GM19455 (cell line): ENCODE results near the gene CDR2.
"Not testable (repeated sequence)": the region's sequence is repeated elsewhere in the genome, so short reads cannot be mapped to it uniquely, and the experiment has no call there.

Source experiments
- ATAC-seq: cut with Tn5 transposase; IDR thresholded peaks from one replicate; pipeline ENCODE4 v1.9.1; 2021; ENCODE audit not compliant: unreplicated experiment

Gene CDR2

DNA sequence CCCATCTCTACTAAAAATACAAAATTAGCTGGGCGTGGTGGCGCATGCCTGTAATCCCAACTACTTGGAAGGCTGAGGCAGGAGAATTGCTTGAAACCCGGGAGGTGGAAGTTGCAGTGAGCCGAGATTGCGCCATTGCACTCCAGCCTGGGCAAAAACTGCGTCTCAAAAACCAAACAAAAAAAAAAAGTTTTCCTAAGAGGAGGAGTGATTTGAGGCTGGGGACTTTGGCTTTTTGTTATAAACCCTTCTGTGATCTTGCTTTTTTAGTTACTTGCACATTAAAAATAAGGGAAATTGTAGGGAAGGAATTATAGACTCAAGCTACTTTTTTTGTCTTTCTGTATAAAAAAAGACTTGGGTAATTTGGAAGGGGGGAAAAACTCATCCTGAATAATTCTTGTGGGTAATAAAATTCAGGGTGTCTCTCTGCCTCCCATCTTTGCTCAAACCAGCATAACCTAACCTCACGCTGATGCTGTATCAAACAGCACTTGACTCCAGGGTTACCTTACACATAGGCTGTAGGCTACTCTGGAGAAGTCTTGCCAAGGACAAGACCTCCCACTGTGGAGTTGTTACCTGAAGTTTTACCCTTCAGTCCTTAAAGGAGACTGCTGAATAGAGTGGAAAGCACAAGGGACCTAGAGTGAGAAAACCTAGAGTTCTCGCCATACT, 1.7 kb upstream of the CDR2 start:
- ATAC-seq, result no peak

DNA sequence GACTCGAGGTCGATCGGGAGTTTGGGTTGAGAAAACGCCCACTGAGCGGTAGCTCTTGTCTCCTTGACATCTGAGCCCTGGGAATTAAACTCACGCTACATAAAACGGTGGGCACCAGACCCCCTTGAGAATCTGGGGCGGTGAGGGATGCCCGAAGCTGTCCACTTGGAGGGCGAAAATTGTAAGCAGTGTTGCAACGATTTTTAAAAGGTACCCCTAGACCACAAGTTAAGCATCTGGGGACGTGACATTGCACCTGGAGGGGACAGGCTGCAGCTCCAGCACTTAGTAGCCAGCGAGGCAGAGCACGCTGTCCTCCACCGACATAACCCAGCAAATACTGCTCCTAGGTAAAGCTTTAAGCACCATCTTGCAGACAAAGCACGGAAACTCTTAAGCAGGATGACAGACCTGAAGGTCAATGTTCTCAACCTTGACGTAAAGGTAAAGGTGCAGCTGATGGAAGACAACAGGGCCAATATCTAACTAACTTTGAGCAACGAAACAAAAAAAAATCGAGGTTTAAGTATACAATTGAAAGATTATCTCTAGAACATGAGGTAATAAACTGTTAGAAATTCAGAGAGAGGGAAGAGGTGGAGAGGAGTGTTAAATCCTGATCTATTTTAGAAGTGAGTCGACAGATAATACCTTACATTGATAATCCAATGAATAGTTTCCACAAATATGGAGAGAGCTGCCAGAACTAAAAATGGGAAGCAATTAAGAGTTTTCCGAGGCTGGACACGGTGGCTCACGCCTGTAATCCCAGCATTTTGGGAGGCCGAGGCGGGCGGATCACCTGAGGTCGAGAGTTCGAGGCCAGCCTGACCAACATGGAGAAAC, 921 bp upstream of the CDR2 start:
- ATAC-seq, result no peak

DNA sequence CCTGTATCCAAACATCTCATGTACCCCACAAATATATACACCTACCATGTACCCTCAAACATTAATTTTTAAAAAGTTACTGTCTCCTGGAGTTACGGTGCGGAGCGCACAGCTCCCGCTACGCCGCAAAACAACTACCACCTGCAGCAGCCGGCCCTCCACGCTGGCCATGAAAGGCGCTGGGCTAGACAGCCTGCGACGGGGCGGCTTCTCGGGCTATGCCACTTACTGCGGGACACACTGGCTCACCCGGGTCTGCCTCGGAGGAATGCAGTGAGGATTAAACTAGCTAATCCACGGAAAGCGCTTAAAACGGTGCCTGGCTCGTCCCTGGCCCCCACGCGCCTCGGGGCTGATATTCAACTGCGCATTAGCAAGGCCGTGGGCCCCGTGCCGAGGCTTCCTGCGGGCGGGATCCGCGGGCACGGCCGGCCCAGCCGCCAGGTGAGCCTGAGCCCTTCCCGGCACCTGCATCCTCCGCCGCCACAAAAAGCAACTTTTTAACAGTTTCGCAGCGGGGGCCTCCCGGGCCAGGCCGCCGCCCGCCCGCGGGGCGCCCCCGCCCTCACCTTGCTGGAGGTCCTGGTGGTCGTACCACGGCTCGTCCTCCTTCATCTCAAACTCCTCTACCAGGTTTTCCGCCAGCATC, 633 bp downstream of the CDR2 start:
- peak; percentile 29 for ATAC-seq

DNA sequence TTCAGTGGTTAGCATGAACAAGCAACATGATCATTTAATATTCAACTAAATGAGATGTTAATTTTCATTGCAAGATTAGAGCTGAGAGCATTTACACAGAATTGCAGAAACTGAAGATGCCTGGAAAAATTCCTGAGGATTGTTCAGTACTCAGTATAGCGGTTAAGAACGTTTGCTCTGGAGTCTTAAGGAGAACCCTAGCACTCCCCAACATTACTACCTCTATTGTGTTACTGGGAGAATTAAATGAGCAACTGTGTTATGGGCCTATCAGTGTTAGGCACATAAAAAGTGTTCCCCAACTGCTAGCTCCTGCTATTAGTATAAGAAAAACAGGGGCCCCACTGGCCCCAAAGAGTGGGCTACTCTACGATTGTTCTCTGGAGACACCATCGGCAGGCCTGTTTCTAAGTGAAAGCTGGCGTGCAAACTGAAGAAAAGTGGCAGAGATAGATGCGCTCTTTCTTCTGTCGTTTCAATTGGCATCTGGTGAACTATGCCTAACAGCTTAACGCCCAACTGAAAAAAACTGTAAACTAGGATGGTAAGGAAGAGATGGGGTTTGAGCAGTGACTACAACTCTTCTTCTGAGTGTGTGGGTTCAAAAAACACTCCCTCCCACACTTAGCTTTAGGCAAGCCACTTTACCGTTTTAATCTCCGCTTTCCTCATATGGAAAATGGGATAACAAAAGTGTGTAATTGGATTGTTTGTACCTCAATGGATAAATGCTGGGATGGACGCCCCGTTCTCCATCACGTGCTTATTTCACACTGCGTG, 1.3 kb downstream of the CDR2 start:
- no peak for ATAC-seq

DNA sequence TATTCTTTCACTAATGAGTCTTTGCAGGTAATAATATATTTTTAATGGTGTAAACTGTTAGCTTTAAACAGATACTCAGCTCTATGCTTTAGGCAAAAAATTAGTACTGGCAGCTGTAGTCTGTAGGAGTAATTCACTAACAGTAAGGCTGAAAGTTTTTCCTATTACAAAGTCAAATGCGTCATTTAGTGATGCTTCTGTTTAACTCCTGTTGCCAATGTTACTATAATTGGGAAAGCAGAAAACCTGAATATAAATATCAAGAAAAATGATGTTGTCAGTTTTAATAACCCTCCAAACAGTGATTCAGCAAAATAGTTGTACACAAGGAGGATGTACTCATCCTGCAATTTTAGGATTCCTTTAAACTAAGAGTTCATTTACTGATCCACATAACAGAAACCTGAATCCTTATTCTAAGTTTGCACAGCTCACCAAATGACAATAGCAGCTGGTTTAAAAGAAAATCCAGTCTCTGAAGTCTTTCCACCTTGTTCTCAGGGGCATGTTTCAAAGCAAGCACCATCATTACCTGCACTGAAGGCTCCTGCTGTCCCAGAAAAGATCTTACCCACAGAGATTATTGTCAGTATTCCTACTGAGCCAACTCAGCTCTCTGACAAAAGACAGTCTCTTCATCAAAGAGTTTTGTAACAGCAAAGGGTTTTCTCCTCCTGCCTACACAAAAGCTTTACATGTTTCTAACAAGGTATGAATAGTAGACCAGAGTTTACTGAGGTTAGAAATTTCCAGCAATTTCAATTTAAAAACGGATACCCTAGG, 4.2 kb downstream of the CDR2 start:
- no peak for ATAC-seq

DNA sequence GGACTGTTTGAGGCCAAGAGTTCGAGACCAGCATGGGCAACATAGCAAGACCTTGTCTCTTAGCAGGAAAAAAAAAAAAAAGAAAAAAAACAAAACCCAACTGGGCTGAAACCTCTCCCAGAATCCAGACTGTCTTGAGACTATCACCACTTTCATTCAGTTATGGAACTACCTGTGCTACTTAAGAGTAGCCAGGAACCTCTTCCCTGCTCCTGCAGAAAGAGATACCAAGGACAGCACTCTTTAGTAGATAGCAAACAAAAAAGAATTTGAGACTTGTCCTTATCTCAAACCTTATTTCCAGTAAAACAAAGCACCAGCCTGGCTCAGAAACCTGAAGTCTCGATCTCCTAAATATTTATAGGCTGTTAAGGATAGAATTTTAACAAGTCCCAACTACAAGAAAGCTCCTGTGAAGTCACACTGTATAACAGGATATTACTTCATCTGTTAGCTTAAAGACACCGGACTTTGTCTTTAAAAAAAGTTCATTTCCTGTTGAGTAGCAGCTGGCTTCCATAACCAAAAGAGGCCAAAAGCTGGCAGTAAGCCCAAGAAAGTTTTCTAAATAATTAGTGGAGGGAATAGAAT, 5.1 kb downstream of the CDR2 start:
- no peak for ATAC-seq

DNA sequence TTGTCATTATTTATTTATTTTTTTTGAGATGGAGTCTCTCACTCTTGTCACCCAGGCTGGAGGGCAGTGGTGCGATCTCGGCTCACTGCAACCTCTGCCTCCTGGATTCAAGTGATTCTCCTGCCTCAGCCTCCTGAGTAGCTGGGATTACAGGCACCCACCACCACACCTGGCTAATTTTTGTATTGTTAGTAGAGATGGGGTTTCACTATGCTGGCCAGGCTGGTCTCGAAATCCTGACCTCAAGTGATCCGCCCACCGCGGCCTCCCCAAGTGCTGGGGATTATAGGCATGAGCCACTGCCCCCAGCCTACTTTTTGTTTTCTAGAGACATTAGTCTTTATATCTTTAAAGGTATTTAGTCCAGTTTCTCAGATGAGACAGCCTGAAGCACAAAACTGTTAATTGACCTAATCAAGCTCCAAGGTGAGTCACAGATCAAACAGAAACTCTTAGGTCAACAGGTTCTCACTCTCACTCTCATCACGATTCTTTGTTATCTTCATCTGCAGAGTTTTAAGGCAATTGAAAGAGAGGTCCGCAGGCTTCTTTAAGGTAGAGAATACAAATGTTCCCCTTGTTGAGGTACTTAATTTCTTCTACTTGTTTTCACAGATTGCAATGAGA, 6.1 kb downstream of the CDR2 start:
- ATAC-seq, result not testable (repeated sequence)

DNA sequence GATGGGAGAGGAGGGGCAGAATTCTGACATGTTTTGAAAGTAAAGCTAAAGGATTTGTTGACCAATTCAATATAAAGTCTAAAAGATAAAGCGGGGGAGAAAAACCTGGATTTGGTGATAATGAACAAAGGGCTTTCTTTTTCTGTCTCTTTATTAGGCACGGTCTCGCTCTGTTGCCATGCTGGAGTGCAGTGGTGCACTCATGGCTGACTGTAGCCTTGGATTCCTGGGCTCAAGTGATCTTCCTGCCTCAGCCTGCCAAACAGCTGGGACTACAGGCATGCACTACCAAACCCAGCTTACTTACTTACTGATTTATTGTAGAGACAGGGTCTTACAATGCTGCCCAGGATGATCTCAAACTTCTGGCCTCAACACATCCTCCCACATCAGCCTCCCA, 7.5 kb downstream of the CDR2 start:
- no peak for ATAC-seq

DNA sequence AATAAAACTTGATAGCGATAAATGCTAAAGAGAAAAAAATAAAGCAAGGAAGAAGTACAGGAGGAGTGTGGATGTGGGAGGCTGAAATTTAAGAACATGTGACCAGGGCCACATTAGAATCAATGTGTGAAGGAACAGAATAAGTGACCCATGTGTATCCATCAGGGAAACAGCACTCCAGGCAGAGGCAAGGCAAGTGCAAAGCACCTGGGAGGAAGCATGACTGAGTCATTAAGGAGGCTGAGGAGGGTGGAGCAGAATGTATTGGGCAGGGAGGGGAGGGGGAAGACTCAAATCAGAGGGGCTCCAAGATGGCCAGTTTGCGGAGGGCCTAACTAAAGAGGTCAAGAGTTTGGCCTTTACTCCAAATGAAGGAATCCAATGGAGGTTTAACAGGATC, 8.0 kb downstream of the CDR2 start:
- no peak for ATAC-seq

DNA sequence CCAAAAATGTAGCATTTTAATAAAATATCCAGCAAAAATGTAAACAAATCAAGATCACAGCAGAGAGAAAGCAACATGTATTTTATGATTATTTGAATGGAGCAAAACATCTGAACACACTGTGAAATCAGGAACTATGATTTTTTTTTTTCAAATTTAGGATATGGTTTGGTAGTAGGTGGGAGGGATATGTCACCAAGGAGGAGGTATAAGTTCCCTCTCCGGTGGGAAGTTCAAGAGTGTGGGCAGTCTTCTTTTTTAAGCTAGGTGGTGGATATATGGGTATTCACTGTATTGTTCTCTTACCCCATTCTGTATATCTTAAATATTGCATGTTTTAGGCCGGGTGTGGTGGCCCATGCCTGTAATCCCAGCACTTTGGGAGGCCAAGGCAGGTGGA, 10.2 kb downstream of the CDR2 start:
- no peak for ATAC-seq

DNA sequence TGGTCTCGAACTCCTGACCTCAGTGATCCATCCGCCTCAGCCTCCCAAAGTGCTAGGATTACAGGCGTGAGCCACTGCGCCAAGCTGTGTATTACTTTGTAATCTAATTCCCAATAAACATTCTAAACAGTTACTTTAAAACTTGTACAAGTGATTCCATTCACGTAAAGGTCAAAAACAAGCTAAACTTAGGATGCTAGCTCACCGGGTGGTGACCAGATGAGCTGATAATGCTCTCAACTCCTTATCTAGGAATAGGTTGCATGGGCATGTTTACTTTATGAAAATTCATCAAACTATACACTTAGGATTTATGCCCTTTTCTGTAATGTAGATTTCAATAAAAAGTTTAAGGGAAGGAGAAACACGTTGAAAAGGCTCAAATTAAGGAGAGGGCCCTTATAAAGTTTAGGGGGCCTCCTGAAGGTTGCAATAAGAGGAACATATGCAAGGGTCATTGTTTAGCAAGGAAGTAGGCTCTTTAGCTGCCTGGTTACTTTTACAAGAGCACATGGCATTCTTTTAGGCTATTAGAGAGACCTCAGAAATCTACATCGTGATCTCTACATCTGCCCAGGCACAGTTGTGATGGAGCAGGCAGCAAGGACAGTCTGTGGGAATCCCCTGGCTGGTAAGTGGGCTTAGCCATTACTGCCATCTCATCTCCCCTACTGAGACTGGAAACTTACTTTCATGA, 13.3 kb downstream of the CDR2 start:
- no peak for ATAC-seq

DNA sequence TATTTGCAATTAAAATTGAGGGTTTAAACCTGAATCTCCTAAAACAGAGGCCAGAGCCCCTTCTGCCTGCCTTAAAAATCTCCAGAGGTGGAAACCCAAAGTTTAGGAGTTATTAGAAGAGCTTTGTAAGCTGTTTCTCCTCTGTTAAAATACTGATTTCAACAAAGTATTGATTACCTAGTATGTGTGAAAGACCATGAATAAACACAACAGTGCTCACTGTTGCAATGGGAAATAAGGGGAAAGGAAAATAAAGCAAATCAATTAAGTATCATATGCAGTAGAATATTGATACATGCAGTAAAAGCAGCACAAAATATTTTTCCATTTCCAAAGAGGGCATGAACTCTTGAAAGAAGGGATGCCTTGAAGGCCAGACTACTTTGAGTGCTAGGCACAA, 14.7 kb downstream of the CDR2 start:
- ATAC-seq, result no peak

DNA sequence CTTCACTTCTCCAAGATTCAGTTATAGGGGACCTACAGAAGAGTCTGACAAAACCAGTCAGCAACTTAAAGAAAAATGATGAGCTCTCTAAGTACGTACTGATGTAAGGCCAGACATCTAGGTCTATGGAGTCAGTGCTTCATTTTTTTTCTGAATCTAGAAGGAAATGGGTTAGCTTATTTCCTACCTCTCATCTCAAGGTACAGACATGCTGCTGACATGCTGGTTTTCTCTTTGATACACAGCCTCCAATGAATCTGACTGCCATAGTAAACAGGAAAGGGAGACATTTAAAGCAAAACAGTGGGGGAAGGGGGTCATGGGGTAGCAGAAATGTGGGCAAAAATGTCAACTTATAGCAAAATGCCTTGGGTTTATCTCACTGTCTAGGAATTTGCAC, 16.4 kb downstream of the CDR2 start:
- no peak for ATAC-seq

DNA sequence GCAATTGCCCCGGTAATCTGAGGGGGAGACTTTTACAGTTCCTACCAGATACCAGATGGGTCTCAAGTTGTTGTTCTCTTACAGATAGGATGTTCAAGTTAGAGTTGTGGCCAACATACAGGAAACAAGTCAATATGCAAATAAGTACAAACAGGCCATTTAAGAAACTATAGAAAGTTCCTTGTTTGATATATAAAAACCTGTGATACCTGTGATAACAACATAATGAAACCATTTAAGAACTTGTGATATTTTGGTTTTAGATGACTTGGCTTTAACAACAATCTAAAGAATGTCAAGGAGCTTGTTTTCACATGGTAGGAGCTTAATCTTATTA, 16.8 kb downstream of the CDR2 start:
- no peak for ATAC-seq

DNA sequence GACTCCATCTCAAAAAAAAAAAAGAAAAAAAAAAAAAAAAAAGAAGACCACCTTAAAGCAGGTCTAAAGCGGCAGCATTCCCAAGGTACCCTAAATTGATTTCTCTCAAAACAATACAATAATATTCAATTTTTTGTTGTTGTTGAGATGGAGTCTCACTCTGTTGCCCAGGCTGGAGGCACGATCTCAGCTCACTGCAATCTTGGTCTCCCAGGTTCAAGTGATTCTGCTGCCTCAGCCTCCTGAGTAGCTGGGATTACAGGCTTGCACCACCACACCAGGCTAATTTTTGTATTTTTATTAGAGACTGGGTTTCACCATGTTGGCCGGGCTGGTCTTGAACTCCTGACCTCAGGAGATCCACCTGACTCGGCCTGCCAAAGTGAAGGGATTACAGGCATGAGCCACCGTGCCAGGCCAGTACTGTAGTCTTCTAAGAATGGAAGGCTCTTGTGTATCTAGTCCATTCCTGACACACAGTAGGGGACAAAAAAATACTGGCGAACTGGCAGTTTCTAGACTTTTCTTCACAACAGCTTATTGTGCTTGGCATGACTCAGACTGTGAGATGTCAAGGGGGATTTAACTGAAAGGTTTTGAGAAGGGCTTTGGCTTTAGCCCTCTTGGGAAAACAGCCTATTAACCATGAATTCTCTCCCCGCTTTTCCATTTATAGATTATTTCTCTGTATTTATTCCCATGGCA, 17.3 kb downstream of the CDR2 start:
- ATAC-seq, result no peak

DNA sequence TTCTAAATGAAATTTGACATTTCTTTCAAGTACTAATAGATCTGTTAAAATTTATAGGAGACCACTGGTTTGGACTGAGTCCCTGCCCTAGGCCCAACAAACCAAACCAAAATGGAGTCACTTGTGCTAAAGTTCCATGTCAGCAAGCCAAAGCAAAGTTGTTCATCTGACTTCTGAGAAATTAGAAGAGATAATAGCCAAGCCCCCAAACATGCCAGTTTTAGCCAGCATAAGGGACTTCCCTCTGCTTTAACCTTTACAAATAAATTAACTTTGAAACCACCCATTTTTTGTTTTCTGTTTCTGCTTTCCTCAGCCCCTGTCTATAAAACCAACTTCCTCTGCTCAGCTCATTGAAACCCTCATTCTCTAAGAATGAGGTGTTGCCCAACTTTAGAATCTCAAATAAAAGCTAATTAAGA, 18.9 kb downstream of the CDR2 start:
- ATAC-seq, result no peak

DNA sequence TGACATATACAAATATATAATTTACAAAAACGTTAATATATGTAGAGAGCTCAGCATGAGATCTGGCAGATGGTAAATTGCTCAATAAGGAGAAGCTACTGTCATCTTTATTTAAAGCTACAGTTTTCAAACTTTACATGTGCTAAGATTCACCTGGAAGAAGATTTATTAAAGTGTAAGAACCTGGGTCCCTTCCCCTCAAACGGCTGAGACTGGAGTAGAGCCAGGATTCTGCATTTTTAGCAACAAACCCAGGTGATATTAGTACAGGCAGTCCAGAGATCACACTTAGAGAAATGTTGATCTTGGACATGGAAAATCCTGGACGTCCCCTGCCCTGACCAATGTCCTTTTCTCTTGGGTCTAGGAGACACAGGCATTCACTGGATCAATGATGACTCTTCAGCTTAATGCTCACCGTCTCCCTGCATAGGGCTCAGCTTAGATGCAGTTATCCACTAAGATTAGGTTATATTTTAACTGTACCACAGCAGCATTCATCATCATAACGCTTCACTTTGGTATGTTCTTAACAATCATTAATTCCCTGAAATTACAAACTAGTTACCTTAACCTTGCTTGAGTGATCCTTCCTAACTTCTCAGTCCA, 20.4 kb downstream of the CDR2 start:
- ATAC-seq, result no peak
